ENCODE data around the gene PHYHD1. TPM values are rescaled to one million over a fixed set of nuclear protein-coding genes. Genes with fewer than 3 reads are reported as not detected.

Gene PHYHD1
- total and polyA plus RNA-seq, 2 donors (not counting 1 experiment from before 2014, with no cell fraction given), result 0.96 to 2.0 TPM

GRCh38 chr9:128937310-128938165, 16.8 kb downstream of the PHYHD1 start:
- intact Hi-C loops (cut with micrococcal nuclease), result no loop called here
- 100% methylated on average over 4 of the region's 9 CpGs for WGBS (ENCODE audit: insufficient coverage)
- H3K9me3 Mint-ChIP-seq (ENCODE audit: insufficient read depth), result no peaks in the 10 kb centered on the region
- Histone ChIP-seq H3K9me3 (ENCODE audit: control extremely low read depth in 1 of 3, control insufficient read depth in 2 of 3, insufficient read depth in 1 of 3, low read length in 2 of 3) (no peaks in the 10 kb centered on the region), H3K36me3 (replicated peaks in 1 of 2; ENCODE audit: control extremely low read depth in 1 of 2, control insufficient read depth in 1 of 2, extremely low read depth in 1 of 2, insufficient read depth in 2 of 2, low read length in 1 of 2) (no peaks in the 10 kb centered on the region), H3K27me3 (replicated peaks in 1 of 4; ENCODE audit: control extremely low read depth in 1 of 4, control insufficient read depth in 3 of 4, insufficient read depth in 4 of 4, low read length in 3 of 4) (no peaks in the 10 kb centered on the region), H3K4me1 (ENCODE audit: control insufficient read depth in 2 of 2, insufficient read depth in 2 of 2, low read length in 2 of 2) (no peaks in the 10 kb centered on the region), H4K20me1 (ENCODE audit: control insufficient read depth, insufficient read depth, low read length, poor library complexity, severe bottlenecking) (no peaks in the 10 kb centered on the region), H2AFZ (ENCODE audit: insufficient read depth, low read depth, low read length, poor library complexity, severe bottlenecking) (no peak overlapping the region), H3K4me2 (replicated peaks; ENCODE audit: low read depth, low read length, poor library complexity, severe bottlenecking) (no peak overlapping the region), H3K27ac (ENCODE audit: low read length in 2 of 2) (no peak overlapping the region), H3K9ac (ENCODE audit: low read length) (no peak overlapping the region), H3K79me2 (ENCODE audit: control insufficient read depth, insufficient read depth, low read length) (no peaks in the 10 kb centered on the region), H3K4me3 (ENCODE audit: control extremely low read depth in 1 of 5, extremely low read depth in 1 of 5, insufficient read depth in 1 of 5, low read depth in 2 of 5, low read length in 4 of 5) (no peak overlapping the region)
- DNase-seq, result no peak
- no peak overlapping the region for H3K27ac Mint-ChIP-seq
- CTCF ChIA-PET, result interaction anchor here (2.5 kb wide), 1 partner anchor 10 kb away, joined by 10 read pairs; no protein-coding TSS in a partner anchor
- no peaks in the 10 kb centered on the region for H3K27me3 Mint-ChIP-seq
- no peaks in the 10 kb centered on the region for H3K4me1 Mint-ChIP-seq
- POLR2A ChIA-PET, result interaction anchor here (0.6 kb wide), 1 partner anchor 162 kb away, joined by 3 read pairs; no protein-coding TSS in a partner anchor
- no peak for ATAC-seq (ENCODE audit: low read depth)
- H3K4me3 Mint-ChIP-seq, result no peak overlapping the region
- TF ChIP-seq EZH2 (IDR thresholded peaks at IDR 0.05; ENCODE audit: borderline replicate concordance, insufficient read depth, low read depth, low read length, poor library complexity, severe bottlenecking) (no peak), CTCF (IDR thresholded peaks at IDR 0.05) (no peak)

DNA sequence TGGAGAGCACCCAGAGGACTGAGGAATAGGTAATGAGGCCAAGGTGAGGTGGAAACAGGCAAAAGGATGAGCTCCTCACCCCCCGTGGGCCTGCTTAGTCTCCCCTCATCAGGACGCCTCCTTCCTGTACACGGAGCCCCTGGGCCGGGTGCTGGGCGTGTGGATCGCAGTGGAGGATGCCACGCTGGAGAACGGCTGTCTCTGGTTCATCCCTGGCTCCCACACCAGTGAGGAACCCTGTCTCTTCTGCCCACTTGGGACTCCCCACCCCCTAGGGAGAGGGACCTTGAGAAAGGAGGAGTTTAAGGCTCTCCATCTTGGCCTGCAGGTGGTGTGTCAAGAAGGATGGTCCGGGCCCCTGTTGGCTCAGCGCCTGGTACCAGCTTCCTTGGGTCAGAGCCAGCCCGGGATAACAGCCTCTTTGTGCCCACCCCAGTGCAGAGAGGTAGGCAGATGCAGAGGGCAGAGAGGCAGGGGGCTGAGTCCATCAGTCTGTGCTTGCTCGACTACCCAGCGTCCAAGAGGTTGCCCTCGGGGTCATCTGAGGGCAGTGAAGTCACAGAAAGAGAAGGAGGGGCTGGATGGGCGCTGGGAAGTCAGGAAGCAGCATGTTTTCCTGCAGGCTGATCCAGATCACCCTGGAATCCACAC, 19.6 kb downstream of the PHYHD1 start:
- intact Hi-C loops (cut with micrococcal nuclease), result loop anchor here (10.0 kb wide), 1 partner anchor 684 kb away; the partner anchor contains the start of genes C9orf50 and NTMT1
- no peak for DNase-seq
- no peaks in the 10 kb centered on the region for H3K9me3 Mint-ChIP-seq (ENCODE audit: insufficient read depth)
- no peaks in the 10 kb centered on the region for H3K36me3 ChIP-seq (replicated peaks in 1 of 2; ENCODE audit: control extremely low read depth in 1 of 2, control insufficient read depth in 1 of 2, extremely low read depth in 1 of 2, insufficient read depth in 2 of 2, low read length in 1 of 2)
- H2AFZ ChIP-seq (ENCODE audit: insufficient read depth, low read depth, low read length, poor library complexity, severe bottlenecking), result no peak overlapping the region
- H4K20me1 ChIP-seq (ENCODE audit: control insufficient read depth, insufficient read depth, low read length, poor library complexity, severe bottlenecking), result no peaks in the 10 kb centered on the region
- no peak overlapping the region for H3K27ac ChIP-seq (ENCODE audit: low read length in 2 of 2)
- POLR2A ChIA-PET, result no interaction called here
- H3K79me2 ChIP-seq (ENCODE audit: control insufficient read depth, insufficient read depth, low read length), result no peaks in the 10 kb centered on the region
- ATAC-seq (ENCODE audit: low read depth), result no peak
- 90% methylated on average over 11 of the region's 15 CpGs for WGBS (ENCODE audit: insufficient coverage)
- no peak overlapping the region for H3K27ac Mint-ChIP-seq
- H3K4me3 Mint-ChIP-seq, result no peak overlapping the region
- CTCF ChIA-PET, result no interaction called here
- no peaks in the 10 kb centered on the region for H3K4me1 ChIP-seq (ENCODE audit: control insufficient read depth in 2 of 2, insufficient read depth in 2 of 2, low read length in 2 of 2)
- H3K27me3 ChIP-seq (replicated peaks in 1 of 4; ENCODE audit: control extremely low read depth in 1 of 4, control insufficient read depth in 3 of 4, insufficient read depth in 4 of 4, low read length in 3 of 4), result no peaks in the 10 kb centered on the region
- H3K9ac ChIP-seq (ENCODE audit: low read length), result no peak overlapping the region
- no peak overlapping the region for H3K4me3 ChIP-seq (ENCODE audit: control extremely low read depth in 1 of 5, extremely low read depth in 1 of 5, insufficient read depth in 1 of 5, low read depth in 2 of 5, low read length in 4 of 5)
- H3K9me3 ChIP-seq (ENCODE audit: control extremely low read depth in 1 of 3, control insufficient read depth in 2 of 3, insufficient read depth in 1 of 3, low read length in 2 of 3), result no peaks in the 10 kb centered on the region
- no peaks in the 10 kb centered on the region for H3K4me1 Mint-ChIP-seq
- no peak for TF ChIP-seq CTCF (IDR thresholded peaks at IDR 0.05)
- no peak for TF ChIP-seq EZH2 (IDR thresholded peaks at IDR 0.05; ENCODE audit: borderline replicate concordance, insufficient read depth, low read depth, low read length, poor library complexity, severe bottlenecking)
- no peaks in the 10 kb centered on the region for H3K27me3 Mint-ChIP-seq
- no peak overlapping the region for H3K4me2 ChIP-seq (replicated peaks; ENCODE audit: low read depth, low read length, poor library complexity, severe bottlenecking)

Data from B cell (primary cell).